GM08714 (cell line): Measurements from ENCODE around the gene SSTR3.

Experiments
- H3K4me3 ChIP-seq: fragments of 200-500 bp; sonication (Bioruptor generic); 2 replicates; pipeline ENCODE4 v1.5.1; 2014; ENCODE audit warnings: mild to moderate bottlenecking, low read length, inconsistent platforms
- ZNF274 ChIP-seq: IDR thresholded peaks from 2 replicates; pipeline ENCODE4 v1.6.1; 2012; ENCODE audit warnings: mild to moderate bottlenecking, low read depth, low read length

Gene SSTR3

DNA sequence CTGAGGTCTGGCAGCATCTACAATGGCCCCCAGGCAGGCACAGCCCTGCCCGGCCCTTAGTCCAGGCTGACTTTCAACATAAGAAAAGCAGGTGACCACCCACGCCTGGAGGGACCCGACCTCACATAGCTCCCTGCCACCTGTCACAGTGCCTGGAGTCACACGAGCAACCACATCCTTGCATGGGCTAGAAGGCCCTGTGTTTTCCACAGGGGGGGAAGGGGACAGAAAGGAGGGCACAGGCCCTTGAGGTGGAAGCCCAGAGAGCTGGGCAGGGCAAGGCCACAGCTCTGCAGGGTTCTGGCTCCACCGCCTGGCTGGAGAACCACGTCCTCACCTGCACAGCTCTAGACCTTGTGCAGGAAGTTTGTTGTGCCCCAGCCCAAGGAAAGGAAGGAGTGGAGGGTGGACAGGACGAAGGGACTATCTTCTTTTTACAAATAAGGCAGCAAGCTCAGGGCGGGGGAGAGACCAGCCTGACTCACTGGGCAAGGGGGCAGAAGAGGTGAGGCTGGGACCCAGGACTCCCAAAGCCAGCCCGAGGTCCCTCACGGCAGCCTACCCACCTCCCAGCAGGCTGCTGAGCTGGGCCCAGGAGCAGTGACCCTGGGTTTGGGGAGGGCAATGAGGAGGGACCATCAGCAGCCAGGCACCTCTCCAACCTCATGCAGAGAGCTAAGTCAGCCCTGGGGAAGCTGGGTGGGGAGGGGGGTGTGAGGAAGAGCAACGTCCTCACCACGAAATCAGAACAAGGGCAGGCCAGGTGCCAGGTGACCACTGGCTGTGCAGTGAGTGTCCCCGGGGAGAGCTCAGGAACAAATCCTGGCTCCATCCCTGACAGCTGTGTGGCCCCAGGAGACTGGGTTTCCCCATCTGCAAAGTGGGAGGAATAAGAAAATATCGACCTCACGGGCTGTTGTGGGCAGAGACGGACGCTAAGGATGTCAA lies 28.6 kb downstream of the SSTR3 start:
- TF ChIP-seq ZNF274: no peak
- no peak overlapping the region for H3K4me3 ChIP-seq

DNA sequence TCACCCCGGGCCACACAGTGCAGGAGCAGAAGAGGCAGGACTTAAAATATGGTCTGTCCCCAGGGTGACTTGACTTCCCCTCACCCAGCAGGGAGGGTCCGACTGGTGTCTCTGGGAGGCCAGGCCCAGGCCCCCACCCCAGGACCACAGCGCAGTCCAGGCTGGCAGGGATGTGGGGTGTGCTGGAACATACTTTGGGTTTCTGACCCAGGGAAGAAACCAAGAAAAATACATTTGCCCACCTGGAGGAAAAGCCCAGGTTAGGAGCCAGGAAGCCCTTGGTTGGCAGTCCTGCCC lies 29.4 kb downstream of the SSTR3 start:
- TF ChIP-seq ZNF274: no peak

DNA sequence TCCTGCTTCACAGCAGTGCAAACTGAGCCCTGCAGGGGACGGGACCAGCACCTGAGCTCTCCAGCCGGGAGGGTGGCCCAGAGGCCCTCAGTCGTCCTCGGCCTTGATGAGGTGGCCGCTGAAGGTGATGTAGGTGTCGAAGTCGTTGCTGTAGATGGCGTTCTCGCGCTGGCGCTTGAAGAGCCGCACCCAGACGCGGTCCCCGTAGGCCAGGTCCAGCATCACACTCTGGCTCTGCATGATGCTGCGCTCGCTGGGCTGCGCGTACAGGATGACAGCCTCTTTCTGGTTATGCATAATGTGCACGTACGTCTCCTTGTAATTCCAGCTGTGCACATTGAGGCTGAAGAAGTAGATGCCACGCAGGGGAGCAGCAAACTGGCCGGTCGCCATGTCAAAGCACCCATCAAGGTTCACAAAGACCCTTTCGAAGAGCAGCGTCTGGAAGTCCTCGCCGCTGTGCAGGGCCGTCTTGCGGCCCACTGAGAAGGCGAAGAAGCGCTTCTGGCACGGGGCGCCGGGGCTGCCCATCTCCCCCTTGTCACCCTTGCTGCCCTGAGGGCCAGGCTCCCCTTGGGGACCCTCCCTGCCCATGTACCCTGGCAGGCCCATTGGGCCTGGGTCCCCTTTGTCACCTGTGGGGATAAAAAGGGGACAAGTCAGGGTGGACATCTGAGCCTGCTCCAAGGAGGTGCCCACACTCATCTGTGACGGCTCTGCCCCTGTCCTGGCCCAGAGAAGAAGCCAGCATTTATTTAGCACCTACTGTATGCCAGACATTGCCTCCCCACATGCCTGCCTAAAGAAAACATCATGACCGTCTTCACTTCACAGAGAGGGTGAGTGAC lies 30.0 kb downstream of the SSTR3 start:
- TF ChIP-seq ZNF274: no peak
- no peak overlapping the region for H3K4me3 ChIP-seq

More for the DNA sequence above, 29.4 kb downstream of the SSTR3 start:
- H3K4me3 ChIP-seq: no peak overlapping the region

DNA sequence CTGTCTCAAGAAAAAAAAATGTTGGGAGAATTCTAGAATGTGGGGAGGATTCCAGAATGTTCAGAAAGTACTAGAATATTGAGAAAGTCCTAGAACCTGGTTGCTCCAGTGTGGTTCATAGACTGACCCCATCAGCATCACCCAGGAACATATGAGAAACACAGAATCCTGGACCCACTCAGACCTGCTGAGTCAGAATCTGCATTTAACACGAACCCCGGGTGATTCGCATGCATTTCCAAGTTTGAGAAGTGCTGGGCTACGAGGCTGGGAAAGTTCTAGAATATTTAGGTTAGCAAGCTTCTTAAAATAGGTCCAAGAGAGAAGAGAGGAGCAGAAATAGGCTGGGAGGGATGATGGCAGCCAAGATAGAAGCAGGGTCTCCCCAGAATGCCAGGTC lies 30.6 kb downstream of the SSTR3 start:
- no peak for TF ChIP-seq ZNF274
- H3K4me3 ChIP-seq: no peak overlapping the region

DNA sequence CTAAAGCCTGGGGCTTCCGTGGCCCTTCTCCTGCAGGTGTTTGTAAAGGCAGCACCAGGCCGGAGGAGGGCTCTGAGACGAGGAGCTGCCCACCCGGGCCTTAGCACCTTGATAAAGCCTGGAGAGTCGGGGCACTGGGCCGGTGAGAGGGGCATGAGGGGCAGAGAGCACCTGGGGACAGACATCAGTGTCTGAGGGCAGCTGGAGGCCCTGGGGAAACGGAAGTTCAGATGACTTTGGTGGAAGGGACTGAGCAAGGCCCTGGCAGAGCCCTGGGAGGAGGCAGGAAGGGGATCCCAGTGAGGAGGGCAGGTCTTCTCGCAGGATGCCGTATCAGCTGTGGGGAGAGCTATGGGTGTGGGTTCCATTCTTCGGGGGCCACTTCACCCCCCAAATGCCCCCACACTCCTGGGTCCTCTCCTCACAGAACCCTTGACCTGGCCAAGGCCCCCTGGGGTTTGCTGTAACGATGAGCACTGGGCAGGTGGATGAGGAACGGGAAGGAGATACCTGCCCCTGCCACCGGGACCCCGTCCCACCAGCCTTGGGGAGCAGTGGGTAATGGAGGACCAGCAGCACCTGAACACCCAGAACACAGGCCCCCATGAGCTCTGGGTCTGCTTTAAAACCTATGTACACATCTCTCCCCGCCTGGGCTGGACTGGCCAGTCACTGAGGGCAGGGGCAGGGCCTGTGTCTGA lies 31.6 kb downstream of the SSTR3 start:
- no peak for TF ChIP-seq ZNF274
- no peak overlapping the region for H3K4me3 ChIP-seq

DNA sequence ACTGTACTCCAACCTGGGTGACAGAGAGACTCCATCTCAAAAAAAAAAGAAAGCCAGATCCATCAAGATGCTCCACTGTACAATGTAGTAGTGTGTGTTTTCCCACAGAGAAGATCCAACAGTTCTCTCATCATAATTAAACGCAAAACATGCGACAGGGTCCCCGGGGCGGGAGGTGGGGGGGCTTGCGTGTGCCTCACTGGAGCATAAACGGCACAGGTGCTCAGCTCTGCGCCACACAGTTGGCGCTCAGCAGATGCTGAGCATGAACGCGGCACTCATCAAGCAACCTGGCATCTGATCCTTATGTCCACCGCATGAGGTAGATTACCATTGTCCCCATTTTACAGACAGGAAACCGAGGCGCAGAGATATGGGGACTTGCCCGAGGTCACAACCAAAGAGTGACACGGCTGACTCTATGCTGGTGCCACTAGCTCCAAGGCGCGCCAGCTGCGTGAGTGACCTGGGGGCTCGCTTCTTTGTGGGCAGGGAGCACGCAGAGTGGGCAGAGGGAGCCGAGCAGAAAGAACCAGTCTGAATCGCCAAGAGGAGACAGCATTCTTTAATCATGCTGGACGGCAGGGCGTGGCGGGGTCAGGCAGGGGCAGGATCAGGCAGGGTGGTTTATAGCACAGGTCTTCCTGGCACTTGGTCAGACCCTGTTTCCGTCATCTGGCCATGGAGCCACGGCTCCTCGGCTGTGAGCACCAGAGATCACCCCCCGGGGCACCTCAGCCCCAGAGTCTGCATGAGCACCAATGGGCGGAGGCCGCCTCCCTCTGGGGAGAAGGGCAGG lies 32.5 kb downstream of the SSTR3 start:
- no peak overlapping the region for H3K4me3 ChIP-seq
- TF ChIP-seq ZNF274: no peak

DNA sequence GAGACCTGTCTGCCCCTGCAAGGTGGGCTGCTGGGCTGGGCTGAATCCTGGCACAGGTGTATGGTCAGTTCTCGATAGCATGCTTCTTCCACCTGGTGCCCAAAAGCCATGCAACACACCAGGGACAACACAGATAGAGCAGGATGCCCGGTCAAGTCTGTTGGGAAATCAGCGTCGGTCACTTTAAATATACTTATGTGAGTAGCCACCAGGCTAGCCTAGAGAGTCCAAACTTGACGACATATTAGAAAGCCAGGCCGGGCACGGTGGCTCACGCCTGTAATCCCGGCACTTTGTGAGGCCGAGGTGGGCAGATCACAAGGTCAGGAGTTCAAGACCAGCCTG lies 33.2 kb downstream of the SSTR3 start:
- no peak for TF ChIP-seq ZNF274
- H3K4me3 ChIP-seq: no peak overlapping the region

DNA sequence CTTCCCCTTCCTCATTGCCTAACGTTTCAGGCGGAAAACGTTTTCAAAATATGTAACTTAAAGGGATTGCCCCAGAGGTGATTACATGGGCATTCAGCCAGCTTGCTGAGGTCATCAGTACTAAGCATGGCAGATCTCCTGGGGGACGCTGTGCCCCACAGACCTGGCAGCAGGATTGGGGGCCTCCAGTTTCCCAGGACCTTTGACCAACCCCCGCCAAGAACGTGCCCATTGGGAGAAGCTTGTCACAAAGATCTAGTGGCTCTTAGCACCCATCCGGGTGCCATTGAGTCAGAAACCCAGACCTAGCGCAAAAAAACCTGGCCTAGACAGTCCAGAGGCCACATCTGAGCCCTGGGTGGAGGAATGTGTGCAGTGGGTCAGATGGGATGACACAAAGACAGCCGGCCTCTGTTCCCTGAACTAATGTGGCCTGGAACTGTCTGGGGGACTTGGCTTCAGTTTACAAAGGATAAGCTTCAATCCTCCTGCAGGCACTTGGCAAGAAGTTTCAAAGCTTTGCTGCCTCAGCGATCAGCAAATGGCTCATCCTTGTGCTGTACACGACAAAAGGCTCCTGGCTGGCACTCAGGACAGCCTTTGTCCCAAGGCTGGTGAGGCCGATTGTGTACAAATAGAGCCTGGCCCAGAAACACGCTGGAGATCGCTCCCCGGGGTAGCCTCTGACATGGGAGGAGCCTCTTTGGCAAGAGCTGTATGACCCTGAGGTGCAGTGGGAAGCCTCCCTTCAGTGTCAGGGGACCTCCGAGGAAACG lies 33.7 kb downstream of the SSTR3 start:
- TF ChIP-seq ZNF274: no peak
- no peak overlapping the region for H3K4me3 ChIP-seq

DNA sequence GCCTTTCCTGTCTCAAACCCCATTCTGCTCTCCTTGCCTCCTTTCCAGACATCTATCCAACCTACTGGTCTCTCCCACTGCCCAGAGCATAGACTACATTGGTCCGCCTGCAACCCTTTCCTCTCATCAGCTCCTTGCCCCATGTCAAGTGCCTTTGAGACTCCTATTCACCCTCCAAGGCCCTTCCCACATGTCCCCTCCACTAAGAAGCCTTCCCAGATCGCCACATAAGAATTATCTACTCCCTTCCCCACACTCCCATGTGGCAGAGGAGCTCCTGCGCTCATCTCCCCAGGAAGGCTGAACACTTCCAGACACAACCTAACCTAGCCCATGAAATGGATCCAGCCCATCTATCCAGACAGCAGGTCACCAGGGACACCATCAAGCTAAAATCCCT lies 34.5 kb downstream of the SSTR3 start:
- no peak overlapping the region for H3K4me3 ChIP-seq
- TF ChIP-seq ZNF274: no peak

DNA sequence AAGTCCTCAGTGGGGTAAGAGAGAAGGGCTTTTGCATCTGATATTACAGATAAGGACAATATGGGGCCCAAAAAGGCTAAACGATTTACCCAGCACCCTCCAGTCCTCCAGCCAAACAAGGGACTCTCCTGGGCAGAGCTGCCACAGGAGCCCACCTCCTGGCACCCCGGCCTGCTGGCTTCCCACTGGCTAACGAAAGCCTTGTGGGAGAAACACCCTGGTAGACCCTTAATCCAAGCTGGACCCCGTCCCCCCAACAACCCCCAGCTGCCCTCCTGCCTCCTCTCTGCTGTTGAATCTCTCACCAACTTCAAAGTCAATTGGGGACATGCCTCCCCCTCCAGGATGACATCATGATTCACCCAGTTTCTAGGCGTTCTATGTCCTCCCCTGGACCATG lies 35.1 kb downstream of the SSTR3 start:
- no peak for TF ChIP-seq ZNF274
- no peak overlapping the region for H3K4me3 ChIP-seq

DNA sequence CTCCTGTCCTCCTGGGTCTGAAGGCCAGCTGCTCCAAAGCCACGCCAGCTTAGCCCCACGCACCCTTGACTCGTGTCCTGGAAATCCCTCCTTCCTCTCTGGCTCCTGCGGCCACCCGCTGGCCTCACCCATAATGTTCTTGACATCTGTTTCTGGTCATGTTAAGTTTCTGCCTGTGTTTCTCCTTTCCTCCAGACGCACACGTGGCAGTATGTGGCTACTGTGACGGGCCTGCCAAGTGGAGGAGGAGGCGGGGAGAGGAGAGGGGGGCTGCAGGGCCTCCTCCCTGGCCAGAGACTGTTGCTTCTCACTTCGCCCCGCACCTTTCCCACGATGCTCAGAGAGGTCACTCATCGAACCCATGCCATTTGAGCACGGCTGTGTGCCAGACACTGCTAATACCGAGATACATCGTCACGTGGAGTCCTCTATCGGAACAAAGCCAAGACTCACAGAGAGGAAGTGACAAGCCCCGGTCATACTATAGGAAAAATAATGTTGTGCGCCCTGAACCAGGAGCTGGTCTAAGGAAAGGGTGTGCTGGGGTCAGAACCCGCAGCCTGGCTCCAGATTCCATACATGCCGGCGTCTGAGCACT lies 35.7 kb downstream of the SSTR3 start:
- no peak for TF ChIP-seq ZNF274
- no peak overlapping the region for H3K4me3 ChIP-seq

DNA sequence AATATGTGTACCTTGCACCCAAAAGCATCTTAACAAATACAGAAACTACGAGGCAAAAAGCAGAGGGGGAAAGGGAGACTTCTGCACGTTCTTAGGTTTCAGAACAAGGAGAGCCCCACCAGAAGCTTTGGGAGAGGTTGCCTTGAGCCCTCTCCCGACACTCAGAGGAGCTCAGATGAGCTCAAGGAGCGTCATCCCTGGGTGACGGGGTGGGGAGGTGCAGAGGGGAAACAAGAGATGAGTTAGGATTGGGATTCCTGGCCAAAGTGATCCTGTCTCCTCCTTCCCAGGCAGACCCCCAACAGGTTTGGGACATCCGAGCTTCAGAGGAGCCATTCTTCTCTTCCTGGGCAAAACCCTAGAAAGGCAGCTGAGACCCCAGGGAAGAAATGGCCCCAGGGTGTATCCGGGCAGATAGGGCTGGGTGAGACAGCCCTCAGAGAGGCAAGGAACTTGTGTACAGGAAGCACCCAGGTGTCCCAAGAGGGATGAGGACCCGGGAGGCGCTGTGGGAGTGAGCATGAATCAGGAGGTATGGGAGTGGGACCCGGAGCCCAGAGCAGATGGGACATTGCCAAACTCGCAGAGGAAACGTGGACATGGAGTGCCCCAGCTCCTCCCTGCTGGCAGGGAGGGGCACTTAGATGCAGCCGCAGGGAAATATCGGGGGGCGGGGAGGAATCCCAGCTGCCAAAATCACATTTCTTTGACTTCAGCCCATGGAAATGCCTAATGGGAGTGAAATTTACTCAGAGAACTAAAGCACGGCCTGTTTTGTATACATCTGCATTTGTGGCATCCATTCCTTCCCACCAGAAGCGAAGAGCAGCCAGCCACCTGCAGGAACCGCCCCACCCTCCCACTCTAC lies 36.6 kb downstream of the SSTR3 start:
- no peak overlapping the region for H3K4me3 ChIP-seq
- TF ChIP-seq ZNF274: no peak
